Brain microvascular endothelial cell (primary cell): Measurements from ENCODE around the gene PIK3CD.

Experiments used
- DNase-seq: peaks from one replicate; pipeline ENCODE4 v3.0.0-alpha.2; 2020
- H3K27ac ChIP-seq: fragments of 250-450 bp; sonication (Bioruptor Pico); 2 replicates; pipeline ENCODE4 v1.5.1; 2020; ENCODE audit warnings: mild to moderate bottlenecking, moderate library complexity
- H3K27me3 ChIP-seq: fragments of 250-450 bp; sonication (Bioruptor Pico); replicated peaks from 2 replicates; pipeline ENCODE4 v1.5.1; 2020; ENCODE audit warnings: mild to moderate bottlenecking
- H3K36me3 ChIP-seq: fragments of 250-450 bp; sonication (Bioruptor Pico); replicated peaks from 2 replicates; pipeline ENCODE4 v1.5.1; 2020; ENCODE audit warnings: mild to moderate bottlenecking
- H3K4me3 ChIP-seq: 2 replicates; pipeline ENCODE4 v1.5.1; 2011; ENCODE audit warnings: low read depth, mild to moderate bottlenecking, control low read depth, low read length, moderate library complexity
- CTCF ChIP-seq: IDR thresholded peaks from 2 replicates; pipeline ENCODE4 v1.5.1; 2011; ENCODE audit warnings: low read depth, mild to moderate bottlenecking, moderate library complexity, low read length, control low read depth, inconsistent platforms; ENCODE audit errors: missing control alignments
- in situ Hi-C: cut with HindIII; loops from 2 replicates; pipeline ENCODE4 v1.10.0; 2017; ENCODE audit warnings: low sequenced_read_pairs, low pct_ligation_motif_present

PIK3CD gene

GRCh38 chr1:9654051-9654833, 2.7 kb downstream of the PIK3CD start:
- Histone ChIP-seq H3K4me3 (no peak overlapping the region), H3K27ac (no peak overlapping the region), H3K27me3 (peaks cover 9% of the 10 kb centered on the region), H3K36me3 (no peaks in the 10 kb centered on the region)
- DNase-seq = no peak
- no peak for TF ChIP-seq CTCF
- in situ Hi-C loops = no loop called here

- H3K27me3 ChIP-seq = peaks cover 9% of the 10 kb centered on the region
- TF ChIP-seq CTCF = no peak
- H3K4me3 ChIP-seq = no peak overlapping the region
- H3K36me3 ChIP-seq = no peaks in the 10 kb centered on the region
- H3K27ac ChIP-seq = no peak overlapping the region
- DNase-seq = no peak
- in situ Hi-C loops = no loop called here
Observed at GRCh38 chr1:9654834-9655723, 3.5 kb downstream of the PIK3CD start.

- H3K4me3 ChIP-seq = no peak overlapping the region
- DNase-seq = no peak
- H3K36me3 ChIP-seq = no peaks in the 10 kb centered on the region
- in situ Hi-C loops = no loop called here
- TF ChIP-seq CTCF = no peak
- peaks cover 6% of the 10 kb centered on the region for H3K27me3 ChIP-seq
- H3K27ac ChIP-seq = no peak overlapping the region
Observed at GRCh38 chr1:9655836-9656235, 4.3 kb downstream of the PIK3CD start.

DNA sequence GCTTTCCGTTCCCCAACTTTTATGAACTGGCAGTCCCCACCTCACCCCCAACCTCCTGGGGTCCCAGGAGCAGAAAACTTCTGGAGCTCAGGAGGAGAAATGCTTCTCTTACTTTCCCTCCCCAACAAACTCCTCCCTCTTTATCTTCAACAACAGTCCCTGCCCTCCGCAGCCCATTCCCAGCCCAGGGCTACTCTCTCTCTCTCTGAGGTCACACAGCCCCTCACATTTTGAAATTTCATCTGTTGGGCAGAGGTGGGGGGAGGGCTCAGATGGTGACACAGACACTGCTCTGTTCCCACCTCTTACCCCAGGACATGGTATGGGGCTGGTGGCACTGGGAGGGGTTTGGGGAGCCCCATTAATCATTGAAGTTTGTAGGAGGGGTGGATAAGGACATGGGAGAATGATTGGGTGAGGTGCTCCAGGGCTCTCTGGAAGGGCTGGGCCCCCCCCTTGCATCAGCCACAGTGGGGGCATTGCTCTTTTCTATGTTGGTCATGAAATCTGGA, 6.0 kb downstream of the PIK3CD start:
- no peak overlapping the region for H3K4me3 ChIP-seq
- H3K27ac ChIP-seq = no peak overlapping the region
- in situ Hi-C loops = no loop called here
- DNase-seq = no peak
- no peak for TF ChIP-seq CTCF
- H3K27me3 ChIP-seq = no peaks in the 10 kb centered on the region
- no peaks in the 10 kb centered on the region for H3K36me3 ChIP-seq

- no peaks in the 10 kb centered on the region for H3K27me3 ChIP-seq
- DNase-seq = no peak
- no peak overlapping the region for H3K4me3 ChIP-seq
- no peak overlapping the region for H3K27ac ChIP-seq
- no peaks in the 10 kb centered on the region for H3K36me3 ChIP-seq
- no peak for TF ChIP-seq CTCF
- in situ Hi-C loops = no loop called here
Observed at GRCh38 chr1:9658199-9658598, 6.7 kb downstream of the PIK3CD start.
